GM12873 (cell line): ENCODE measurements around the gene TANGO2.

ENCODE experiments used
- TF ChIP-seq, protein P1 (sequence below): IDR thresholded peaks from 2 replicates; pipeline ENCODE4 v1.5.1; 2012; ENCODE audit warnings: low read depth, mild to moderate bottlenecking, moderate library complexity, low read length, control low read depth; ENCODE audit not compliant: insufficient read depth; ENCODE audit errors: missing control alignments

TANGO2 gene

DNA sequence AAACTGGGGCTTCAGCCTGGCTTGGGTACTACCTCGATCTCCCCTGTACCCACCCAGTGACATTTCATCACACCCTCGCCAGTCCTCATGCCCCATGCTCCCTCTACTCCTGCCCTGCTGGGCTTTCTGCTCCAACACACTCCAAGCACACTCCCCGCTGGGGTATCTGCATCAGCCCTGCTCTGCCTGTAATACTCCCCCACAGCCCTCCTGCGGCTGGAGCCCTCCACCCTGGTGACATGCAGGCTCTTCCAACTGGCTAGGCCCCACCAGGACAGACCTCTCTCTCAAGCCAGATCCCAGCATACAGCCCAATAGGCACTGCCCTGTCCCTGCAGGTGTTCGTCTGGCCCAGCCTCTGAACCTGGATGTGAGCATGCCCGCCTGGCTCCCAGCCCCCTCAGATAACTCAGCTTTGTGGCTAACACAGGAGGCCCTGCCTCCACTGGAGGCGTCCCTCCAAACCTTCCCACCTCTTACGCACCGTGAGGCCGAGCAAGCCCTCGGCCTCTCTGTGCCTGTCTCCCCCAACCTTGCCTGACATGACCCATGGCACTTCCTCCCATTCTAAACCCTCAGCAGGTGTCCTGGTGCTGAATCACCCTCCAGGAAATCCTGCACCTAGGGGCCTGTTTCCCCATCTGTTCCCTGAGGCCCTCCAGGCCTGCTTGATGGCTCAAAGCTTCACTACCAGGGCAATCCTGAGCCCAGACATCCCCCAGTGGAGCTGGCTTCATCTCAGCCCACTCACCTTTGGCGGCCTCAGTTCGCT lies 45.8 kb upstream of the TANGO2 start:
- TF ChIP-seq, protein P1, sequence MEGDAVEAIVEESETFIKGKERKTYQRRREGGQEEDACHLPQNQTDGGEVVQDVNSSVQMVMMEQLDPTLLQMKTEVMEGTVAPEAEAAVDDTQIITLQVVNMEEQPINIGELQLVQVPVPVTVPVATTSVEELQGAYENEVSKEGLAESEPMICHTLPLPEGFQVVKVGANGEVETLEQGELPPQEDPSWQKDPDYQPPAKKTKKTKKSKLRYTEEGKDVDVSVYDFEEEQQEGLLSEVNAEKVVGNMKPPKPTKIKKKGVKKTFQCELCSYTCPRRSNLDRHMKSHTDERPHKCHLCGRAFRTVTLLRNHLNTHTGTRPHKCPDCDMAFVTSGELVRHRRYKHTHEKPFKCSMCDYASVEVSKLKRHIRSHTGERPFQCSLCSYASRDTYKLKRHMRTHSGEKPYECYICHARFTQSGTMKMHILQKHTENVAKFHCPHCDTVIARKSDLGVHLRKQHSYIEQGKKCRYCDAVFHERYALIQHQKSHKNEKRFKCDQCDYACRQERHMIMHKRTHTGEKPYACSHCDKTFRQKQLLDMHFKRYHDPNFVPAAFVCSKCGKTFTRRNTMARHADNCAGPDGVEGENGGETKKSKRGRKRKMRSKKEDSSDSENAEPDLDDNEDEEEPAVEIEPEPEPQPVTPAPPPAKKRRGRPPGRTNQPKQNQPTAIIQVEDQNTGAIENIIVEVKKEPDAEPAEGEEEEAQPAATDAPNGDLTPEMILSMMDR: no peak

DNA sequence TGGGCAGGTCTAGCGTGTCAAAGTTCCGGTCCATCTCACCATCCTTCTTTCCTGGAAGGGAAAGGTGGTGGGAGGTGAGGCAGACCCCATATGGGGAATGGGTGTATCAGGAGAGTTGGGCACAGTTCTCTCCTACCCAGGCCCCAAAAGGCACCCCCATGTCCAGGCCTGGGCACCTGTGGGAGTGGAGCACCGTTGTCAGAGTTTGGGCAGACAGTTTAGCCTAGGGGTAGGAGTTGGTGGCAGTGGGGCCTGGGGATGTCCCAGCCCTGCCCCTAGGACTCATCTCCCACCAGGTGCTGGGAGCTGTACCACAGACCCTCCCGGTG lies 45.2 kb upstream of the TANGO2 start:
- TF ChIP-seq, protein P1: no peak

DNA sequence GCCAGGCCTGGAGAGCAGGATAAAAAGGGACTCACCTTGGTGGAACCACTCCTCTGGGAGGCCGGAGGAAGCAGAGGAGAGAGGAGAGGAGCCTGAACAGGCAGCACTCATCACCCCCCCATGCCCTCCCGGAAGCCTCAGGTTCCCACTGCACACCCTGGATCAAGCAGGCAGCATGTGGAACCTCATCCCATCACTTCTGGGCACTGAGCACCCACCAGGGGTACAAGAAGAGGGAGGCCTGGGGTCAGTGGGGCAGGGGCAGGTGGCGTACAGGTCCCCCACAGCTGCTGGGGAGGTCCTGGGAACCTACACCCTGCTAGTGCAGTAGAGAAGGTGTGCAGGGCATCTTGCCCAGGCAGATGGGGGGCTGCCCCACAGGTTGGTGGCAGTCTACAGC lies 44.2 kb upstream of the TANGO2 start:
- TF ChIP-seq, protein P1: no peak

DNA sequence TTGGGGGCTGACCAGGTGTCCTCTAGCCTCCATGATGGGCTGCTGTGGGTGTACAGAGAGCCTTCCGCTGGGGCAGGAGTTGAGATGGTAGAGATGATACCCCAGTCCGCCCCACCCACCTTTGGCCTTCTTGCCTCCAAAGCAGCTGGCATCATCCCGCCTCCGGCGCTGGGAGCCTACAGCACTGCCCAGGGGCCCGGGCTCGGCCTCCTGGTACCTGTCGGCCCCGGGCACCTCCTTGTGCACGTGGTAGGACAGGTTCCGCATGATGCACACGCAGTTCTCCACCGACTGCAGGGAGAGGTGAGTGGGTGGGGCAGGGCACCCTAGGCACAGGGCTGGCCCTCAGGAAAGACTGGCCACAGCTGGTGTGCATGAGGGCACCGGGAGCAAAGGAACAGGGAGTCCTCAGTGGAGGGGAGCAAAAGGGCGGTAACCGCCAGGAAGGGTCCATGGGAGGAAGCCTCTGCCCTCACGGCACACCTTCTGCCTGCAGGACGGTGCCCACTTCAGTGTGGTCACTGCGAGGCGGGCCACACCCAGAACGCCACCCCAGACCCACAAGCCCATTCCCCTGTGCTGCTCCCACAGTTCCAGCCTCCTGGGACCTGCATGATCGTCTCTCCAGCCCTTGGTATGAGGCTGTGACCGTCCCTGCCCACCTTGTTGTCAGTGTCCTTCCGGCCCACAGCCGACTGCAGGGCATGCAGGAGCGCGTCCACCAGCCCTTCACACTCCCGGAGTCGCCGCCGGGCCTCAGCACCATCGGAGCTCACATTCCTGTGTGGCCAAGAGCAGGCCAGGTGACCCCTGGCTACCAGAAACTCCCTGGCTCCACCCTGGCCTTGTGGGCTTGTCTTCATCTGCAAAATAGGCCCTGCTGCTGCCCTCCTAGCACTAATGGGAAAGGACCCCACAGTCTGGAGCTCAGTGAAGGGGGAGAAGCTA lies 43.3 kb upstream of the TANGO2 start:
- TF ChIP-seq, protein P1: no peak

DNA sequence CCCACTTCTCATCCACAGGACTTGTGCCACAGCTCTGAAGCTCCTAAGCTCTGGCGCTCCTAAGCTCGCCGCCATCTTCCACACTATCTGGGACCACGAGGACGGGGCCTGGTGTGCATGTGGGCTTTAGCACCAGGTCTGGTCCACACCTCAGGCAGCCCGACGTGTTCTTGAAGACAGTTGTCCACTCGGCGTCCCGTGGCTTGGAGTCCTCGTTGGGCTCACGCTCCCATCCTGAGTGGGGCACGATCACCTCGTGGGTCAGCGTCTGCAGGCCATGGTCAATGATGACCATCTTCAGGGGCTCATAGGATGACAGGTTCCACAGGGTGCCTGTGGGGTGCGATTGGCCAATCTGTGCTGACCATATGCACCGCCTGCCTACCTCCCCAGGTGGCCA lies 42.2 kb upstream of the TANGO2 start:
- TF ChIP-seq, protein P1: no peak

DNA sequence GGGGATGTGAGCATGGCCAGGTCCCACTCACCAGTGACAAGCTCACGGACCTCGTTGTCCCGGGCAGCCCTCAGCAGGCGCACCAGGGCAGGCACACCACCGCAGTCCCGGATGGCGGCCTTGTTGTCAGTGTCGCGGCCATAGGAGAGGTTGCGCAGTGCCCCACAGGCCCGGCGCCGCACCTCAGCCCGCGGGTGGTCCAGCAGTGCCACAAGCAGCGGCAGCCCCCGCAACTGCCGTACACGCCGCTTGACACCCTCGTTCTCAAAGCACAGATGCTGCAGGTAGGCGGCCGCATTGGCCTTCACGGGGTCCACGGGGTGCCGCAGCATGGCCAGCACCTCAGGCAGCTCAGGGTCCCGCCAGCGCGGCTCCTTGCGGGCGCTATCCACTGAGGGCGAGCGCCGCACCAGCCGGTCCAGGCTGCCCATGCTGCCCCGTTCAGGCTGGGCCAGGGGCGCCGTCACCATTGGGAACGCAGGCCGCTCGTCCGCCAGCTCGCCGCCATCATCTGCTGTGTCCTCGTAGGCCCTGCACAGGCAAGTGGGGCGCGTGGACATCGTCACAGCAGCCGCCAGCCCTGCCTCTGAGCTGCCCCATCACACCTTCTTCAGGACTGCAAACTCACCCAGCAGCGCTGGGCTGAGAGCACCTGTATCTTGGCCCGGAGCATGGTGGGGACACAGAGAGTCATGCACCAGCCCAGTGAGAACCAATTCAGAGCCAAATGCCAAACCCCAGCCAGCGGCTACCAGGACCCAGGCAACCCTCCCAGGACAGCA lies 41.0 kb upstream of the TANGO2 start:
- TF ChIP-seq, protein P1: no peak
